Measurements from ENCODE around the gene SAMD9. TPM values are rescaled to one million over a fixed set of nuclear protein-coding genes. Genes with fewer than 3 reads are reported as not detected.
"Not testable (repeated sequence)": the region's sequence is repeated elsewhere in the genome, so short reads cannot be mapped to it uniquely, and the experiment has no call there.

Gene SAMD9
- total RNA-seq, 1 donor from 2014 or later, result 2.0 TPM

GRCh38 chr7:93117327-93117726 is 452 bp downstream of the SAMD9 start:
- TF ChIP-seq, protein P1, sequence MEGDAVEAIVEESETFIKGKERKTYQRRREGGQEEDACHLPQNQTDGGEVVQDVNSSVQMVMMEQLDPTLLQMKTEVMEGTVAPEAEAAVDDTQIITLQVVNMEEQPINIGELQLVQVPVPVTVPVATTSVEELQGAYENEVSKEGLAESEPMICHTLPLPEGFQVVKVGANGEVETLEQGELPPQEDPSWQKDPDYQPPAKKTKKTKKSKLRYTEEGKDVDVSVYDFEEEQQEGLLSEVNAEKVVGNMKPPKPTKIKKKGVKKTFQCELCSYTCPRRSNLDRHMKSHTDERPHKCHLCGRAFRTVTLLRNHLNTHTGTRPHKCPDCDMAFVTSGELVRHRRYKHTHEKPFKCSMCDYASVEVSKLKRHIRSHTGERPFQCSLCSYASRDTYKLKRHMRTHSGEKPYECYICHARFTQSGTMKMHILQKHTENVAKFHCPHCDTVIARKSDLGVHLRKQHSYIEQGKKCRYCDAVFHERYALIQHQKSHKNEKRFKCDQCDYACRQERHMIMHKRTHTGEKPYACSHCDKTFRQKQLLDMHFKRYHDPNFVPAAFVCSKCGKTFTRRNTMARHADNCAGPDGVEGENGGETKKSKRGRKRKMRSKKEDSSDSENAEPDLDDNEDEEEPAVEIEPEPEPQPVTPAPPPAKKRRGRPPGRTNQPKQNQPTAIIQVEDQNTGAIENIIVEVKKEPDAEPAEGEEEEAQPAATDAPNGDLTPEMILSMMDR (IDR thresholded peaks at IDR 0.05; ENCODE audit: insufficient read depth, low read length, poor library complexity, severe bottlenecking), result no peak
- peak overlapping the region; percentile 39 for H3K4me3 ChIP-seq (ENCODE audit: low read depth, low read length)
- DNase-seq (ENCODE audit: low read depth), result no peak
- no peaks in the 10 kb centered on the region for H3K36me3 ChIP-seq (ENCODE audit: control insufficient read depth, insufficient read depth, low read length)
- no peaks in the 10 kb centered on the region for H3K27me3 ChIP-seq (ENCODE audit: control insufficient read depth, insufficient read depth, low read length)

DNA sequence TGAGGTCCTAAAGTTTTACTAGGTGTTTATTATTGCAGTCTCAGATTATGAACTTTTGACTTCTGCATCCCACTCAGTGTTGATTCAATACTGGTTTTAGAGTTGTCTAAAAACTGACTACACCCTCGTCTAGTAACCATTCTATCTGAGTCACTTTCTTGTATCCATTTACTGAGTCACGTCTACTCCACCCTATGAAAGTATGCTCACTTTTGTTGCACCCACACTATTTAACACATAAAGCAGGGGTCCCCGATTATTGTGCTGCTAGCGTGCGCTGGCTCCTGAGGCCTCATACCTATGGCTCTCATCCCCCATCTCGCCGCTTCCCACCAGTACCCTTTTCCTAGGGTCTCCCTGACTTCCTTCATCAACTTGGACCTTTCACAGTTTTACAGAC is 2.0 kb downstream of the SAMD9 start:
- no peak for DNase-seq (ENCODE audit: low read depth)
- H3K4me3 ChIP-seq (ENCODE audit: low read depth, low read length), result no peak overlapping the region
- no peaks in the 10 kb centered on the region for H3K27me3 ChIP-seq (ENCODE audit: control insufficient read depth, insufficient read depth, low read length)
- TF ChIP-seq, protein P1 (IDR thresholded peaks at IDR 0.05; ENCODE audit: insufficient read depth, low read length, poor library complexity, severe bottlenecking), result no peak
- no peaks in the 10 kb centered on the region for H3K36me3 ChIP-seq (ENCODE audit: control insufficient read depth, insufficient read depth, low read length)

- TF ChIP-seq, protein P1 (IDR thresholded peaks at IDR 0.05; ENCODE audit: insufficient read depth, low read length, poor library complexity, severe bottlenecking), result no peak
- DNase-seq (ENCODE audit: low read depth), result no peak
- Histone ChIP-seq H3K36me3 (ENCODE audit: control insufficient read depth, insufficient read depth, low read length) (no peaks in the 10 kb centered on the region), H3K27me3 (ENCODE audit: control insufficient read depth, insufficient read depth, low read length) (no peaks in the 10 kb centered on the region), H3K4me3 (ENCODE audit: low read depth, low read length) (no peak overlapping the region)
Observed at GRCh38 chr7:93108003-93108402, 9.8 kb downstream of the SAMD9 start.

DNA sequence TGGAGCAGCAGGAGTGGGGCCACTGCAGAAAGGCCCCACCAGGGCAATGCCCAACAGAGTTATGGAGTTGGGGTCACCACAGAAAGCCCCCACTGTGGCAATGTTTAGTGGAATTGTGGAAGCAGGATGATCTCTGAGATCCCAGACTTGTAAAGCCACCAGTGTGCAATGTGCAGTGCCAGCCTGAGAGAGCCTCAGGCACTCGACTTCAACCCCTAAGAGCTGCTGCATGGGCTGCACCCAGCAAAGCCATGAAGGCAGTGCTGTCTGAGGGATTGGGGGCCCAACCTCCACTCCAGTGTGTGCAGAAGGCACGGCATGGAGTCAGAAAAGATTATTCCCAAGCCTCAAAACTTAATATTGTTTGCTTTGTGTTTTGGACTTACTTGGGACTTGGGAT is 20.4 kb downstream of the SAMD9 start:
- TF ChIP-seq, protein P1 (IDR thresholded peaks at IDR 0.05; ENCODE audit: insufficient read depth, low read length, poor library complexity, severe bottlenecking), result no peak
- Histone ChIP-seq H3K4me3 (ENCODE audit: low read depth, low read length) (no peak overlapping the region), H3K36me3 (ENCODE audit: control insufficient read depth, insufficient read depth, low read length) (no peaks in the 10 kb centered on the region), H3K27me3 (ENCODE audit: control insufficient read depth, insufficient read depth, low read length) (peaks cover 4% of the 10 kb centered on the region)
- no peak for DNase-seq (ENCODE audit: low read depth)

GRCh38 chr7:93092757-93093370 is 24.9 kb downstream of the SAMD9 start:
- DNase-seq (ENCODE audit: low read depth), result no peak
- Histone ChIP-seq H3K36me3 (ENCODE audit: control insufficient read depth, insufficient read depth, low read length) (no peaks in the 10 kb centered on the region), H3K4me3 (ENCODE audit: low read depth, low read length) (no peak overlapping the region), H3K27me3 (ENCODE audit: control insufficient read depth, insufficient read depth, low read length) (peaks cover 4% of the 10 kb centered on the region)
- TF ChIP-seq, protein P1 (IDR thresholded peaks at IDR 0.05; ENCODE audit: insufficient read depth, low read length, poor library complexity, severe bottlenecking), result peak; percentile 26

DNA sequence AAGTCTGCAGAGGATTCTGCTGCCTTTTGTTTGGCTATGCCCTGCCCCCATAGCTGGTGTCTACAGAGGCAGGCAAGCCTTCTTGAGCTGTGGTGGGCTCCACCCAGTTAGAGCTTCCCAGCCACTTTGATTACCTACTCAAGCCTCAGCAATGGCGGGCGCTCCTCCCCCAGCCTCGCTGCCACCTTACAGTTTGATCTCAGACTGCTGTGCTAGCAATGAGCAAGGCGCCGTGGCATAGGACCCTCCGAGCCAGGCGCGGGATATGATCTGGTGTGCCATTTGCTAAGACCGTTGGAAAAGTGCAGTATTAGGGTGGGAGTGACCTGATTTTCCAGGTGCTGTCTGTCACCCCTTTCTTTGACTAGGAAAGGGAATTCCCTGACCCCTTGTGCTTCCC is 44.4 kb downstream of the SAMD9 start:
- H3K36me3 ChIP-seq (ENCODE audit: control insufficient read depth, insufficient read depth, low read length); H3K4me3 ChIP-seq (ENCODE audit: low read depth, low read length); DNase-seq (ENCODE audit: low read depth); H3K27me3 ChIP-seq (ENCODE audit: control insufficient read depth, insufficient read depth, low read length): not testable (repeated sequence)

All from kidney epithelial cell (primary cell).